AG04450 (cell line): Measurements from ENCODE around the gene DNAJB4. TPM values are rescaled to one million over a fixed set of nuclear protein-coding genes. Genes with fewer than 3 reads are reported as not detected.
A peak's percentile ranks its signal among the peaks of the same experiment; 100 is the strongest.

Experiments
- CTCF ChIA-PET: fragments of 300-600, 350-600 bp; formaldehyde crosslinking; extraction: SDS; loops from one replicate; lab custom pipeline; 2022; ENCODE audit warnings: antibody characterized with exemption, inconsistent platforms; lab: Charles Lee
- POLR2A ChIA-PET: fragments of 350-600 bp; formaldehyde crosslinking; extraction: SDS; loops from one replicate; lab custom pipeline; 2021; ENCODE audit warnings: antibody characterized with exemption, inconsistent platforms; lab: Yijun Ruan, JAX
- DNase-seq: peaks from one replicate; pipeline ENCODE4 v3.0.0-alpha.2; 2011; ENCODE audit warnings: low read depth, low spot score
- H3K27ac ChIP-seq: one replicate; pipeline ENCODE4 v1.5.1; 2012; ENCODE audit warnings: low read depth, low read length, control low read depth
- H3K27me3 ChIP-seq: one replicate; pipeline ENCODE4 v1.6.0; 2012; ENCODE audit warnings: low read length; ENCODE audit not compliant: control insufficient read depth, insufficient read depth
- H3K4me3 ChIP-seq: 2 replicates; pipeline ENCODE4 v1.5.1; 2011; ENCODE audit warnings: mild to moderate bottlenecking, low read depth, low read length, control low read depth
- H3K9me3 ChIP-seq: 2 replicates; pipeline ENCODE4 v1.5.1; 2012; ENCODE audit warnings: low read length; ENCODE audit not compliant: control insufficient read depth, insufficient read depth
- polyA plus RNA-seq: library from polyadenylated mRNA; depleted of rRNA; stranded (reverse); fragments of >200 nt; gene quantifications from 2 replicates; pipeline ENCODE4 v1.2.3, GENCODE V29; 2011
- TF ChIP-seq, protein P1 (sequence below): IDR thresholded peaks from 2 replicates; pipeline ENCODE4 v1.5.1; 2011; ENCODE audit warnings: low read depth, low read length, control low read depth, inconsistent platforms

Gene DNAJB4
- polyA plus RNA-seq, 1 experiment = 51.6 TPM

DNA sequence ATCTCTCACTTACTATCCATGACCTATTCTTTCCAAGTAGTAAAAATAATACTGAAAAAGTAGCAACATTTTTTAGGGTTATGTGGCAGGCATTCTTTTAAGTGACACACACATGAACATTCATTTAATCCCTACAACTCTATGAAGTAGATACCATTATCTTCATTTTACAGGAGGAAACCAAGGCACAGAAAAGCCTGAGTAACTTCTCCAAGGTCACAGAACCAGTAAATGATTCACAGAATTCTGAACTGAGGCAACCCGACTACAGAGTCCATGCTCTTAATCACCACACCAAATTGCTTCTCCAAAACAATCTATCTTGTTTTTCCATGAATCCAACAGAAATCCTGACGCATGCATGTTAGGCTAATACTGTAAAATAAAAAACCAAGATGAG, 43.3 kb upstream of the DNAJB4 start:
- no peak overlapping the region for H3K4me3 ChIP-seq
- no peak overlapping the region for H3K27ac ChIP-seq
- ChIA-PET CTCF (interaction anchor here (0.9 kb wide), 1 partner anchor 153 kb away, joined by 5 read pairs; no protein-coding TSS in a partner anchor), POLR2A (no interaction called here)
- H3K9me3 ChIP-seq = no peaks in the 10 kb centered on the region
- TF ChIP-seq, protein P1, sequence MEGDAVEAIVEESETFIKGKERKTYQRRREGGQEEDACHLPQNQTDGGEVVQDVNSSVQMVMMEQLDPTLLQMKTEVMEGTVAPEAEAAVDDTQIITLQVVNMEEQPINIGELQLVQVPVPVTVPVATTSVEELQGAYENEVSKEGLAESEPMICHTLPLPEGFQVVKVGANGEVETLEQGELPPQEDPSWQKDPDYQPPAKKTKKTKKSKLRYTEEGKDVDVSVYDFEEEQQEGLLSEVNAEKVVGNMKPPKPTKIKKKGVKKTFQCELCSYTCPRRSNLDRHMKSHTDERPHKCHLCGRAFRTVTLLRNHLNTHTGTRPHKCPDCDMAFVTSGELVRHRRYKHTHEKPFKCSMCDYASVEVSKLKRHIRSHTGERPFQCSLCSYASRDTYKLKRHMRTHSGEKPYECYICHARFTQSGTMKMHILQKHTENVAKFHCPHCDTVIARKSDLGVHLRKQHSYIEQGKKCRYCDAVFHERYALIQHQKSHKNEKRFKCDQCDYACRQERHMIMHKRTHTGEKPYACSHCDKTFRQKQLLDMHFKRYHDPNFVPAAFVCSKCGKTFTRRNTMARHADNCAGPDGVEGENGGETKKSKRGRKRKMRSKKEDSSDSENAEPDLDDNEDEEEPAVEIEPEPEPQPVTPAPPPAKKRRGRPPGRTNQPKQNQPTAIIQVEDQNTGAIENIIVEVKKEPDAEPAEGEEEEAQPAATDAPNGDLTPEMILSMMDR = no peak
- no peaks in the 10 kb centered on the region for H3K27me3 ChIP-seq
- DNase-seq = no peak

DNA sequence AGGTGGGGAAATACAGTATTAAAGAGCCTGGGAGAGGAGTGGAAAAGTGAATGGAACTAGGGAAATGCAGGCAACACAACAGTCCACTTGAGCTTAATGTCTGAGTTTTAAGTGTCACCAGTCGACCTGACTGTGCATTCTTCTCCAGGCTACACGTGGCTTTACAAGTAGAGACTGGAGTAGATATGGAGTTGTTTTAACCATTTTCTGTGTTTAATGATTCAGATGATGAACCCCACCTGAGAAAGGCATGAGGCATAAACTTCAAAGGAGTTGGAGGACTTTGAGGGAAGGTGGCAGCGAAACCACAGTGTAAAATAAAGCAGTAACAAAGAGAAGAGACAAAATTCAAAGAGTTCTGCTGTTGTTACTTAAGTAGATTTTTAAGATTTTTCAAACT, 38.4 kb upstream of the DNAJB4 start:
- POLR2A ChIA-PET = interaction anchor here (1.0 to 1.3 kb wide), 2 partner anchors 10 to 38 kb away, joined by 5 read pairs; partner anchors contain the start of gene DNAJB4
- Histone ChIP-seq H3K27ac (no peak overlapping the region), H3K9me3 (no peaks in the 10 kb centered on the region), H3K27me3 (no peaks in the 10 kb centered on the region), H3K4me3 (no peak overlapping the region)
- TF ChIP-seq, protein P1 = no peak
- CTCF ChIA-PET = interaction anchor here (4.0 kb wide), 1 partner anchor 148 kb away, joined by 21 read pairs; no protein-coding TSS in a partner anchor
- no peak for DNase-seq

DNA sequence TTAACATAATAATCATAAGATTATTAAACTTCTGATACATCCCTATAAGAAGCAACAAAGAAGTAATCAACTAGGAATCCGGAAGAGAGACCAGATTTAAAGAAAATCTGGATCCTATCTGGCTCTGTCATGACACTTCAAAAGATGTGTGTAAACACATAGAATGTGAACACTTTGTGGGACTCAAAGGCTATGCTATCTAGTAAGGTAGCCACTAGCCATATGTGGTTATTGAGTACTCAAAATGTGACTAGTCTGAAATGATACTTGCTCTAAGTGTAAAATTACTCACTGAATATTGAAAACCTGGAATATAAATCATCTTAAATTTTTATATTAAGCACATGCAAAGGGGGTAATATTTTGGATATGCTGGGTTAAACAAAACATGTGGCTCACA, 34.5 kb upstream of the DNAJB4 start:
- Histone ChIP-seq H3K9me3 (no peaks in the 10 kb centered on the region), H3K27ac (no peak overlapping the region), H3K27me3 (no peaks in the 10 kb centered on the region), H3K4me3 (no peak overlapping the region)
- ChIA-PET POLR2A (no interaction called here), CTCF (no interaction called here)
- no peak for DNase-seq
- TF ChIP-seq, protein P1 = no peak

DNA sequence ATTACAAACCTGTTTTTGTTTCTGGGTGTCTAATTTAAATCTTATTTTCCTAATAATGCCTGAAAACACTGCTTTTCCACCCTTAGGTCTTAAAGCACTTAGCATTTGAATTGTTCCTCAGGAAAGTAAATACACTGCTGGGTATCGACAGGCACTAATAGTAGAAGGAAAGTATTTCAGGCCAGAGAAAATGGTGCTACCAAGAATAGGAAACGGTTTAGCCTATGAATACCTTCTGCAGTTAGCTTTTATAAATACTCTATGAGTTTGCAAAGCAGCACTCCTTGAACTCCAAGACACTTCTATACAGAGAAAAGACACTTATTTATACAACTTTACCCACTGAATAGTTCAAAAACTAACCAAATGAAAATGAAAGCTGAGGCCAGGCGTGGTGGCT, 32.7 kb upstream of the DNAJB4 start:
- TF ChIP-seq, protein P1 = no peak
- CTCF ChIA-PET = interaction anchor here (0.7 kb wide), 2 partner anchors 47 to 142 kb away, joined by 3 to 5 read pairs; no protein-coding TSS in a partner anchor
- no peak for DNase-seq
- POLR2A ChIA-PET = no interaction called here
- Histone ChIP-seq H3K27ac (no peak overlapping the region), H3K27me3 (no peaks in the 10 kb centered on the region), H3K9me3 (peaks cover 1% of the 10 kb centered on the region; the same call in 1 of the 2 replicates), H3K4me3 (no peak overlapping the region)

DNA sequence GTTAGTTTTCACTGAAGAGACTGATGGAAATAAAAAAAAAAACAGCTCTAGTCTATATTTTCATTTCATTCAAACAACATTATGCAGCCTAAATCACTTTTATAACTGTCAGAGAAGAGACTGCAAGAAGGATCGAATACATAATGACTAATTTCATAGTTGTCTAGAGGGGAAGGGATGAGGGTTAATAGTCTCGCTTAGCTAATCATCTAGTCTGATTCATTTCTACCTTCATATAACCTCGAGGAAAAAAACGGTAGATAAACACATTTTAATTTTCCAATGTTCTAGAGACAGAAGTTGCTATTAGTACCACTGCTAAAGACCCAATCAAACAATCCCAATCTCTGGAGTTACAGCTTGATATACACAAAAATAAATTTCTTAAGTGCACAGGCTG, 29.4 kb upstream of the DNAJB4 start:
- TF ChIP-seq, protein P1 = no peak
- Histone ChIP-seq H3K9me3 (peaks cover 2% of the 10 kb centered on the region; the same call in 1 of the 2 replicates), H3K27me3 (no peaks in the 10 kb centered on the region), H3K27ac (no peak overlapping the region), H3K4me3 (peak overlapping the region; percentile 39; the same call in 1 of the 2 replicates)
- ChIA-PET CTCF (interaction anchor here (1.6 kb wide), 1 partner anchor 139 kb away, joined by 11 read pairs; no protein-coding TSS in a partner anchor), POLR2A (interaction anchor here (0.5 to 0.8 kb wide), 3 partner anchors 29 to 118 kb away, joined by 3 read pairs; partner anchors contain the start of gene DNAJB4)
- no peak for DNase-seq
